HCT116 (cell line): ENCODE results near the gene SGF29. TPM values are rescaled to one million over a fixed set of nuclear protein-coding genes. Genes with fewer than 3 reads are reported as not detected.
A peak's percentile ranks its signal among the peaks of the same experiment; 100 is the strongest.
"Not testable (repeated sequence)": the region's sequence is repeated elsewhere in the genome, so short reads cannot be mapped to it uniquely, and the experiment has no call there.

Source experiments
- ATAC-seq: fragments of 200-7000 bp; cut with Tn5 transposase; 2 replicates; pipeline ENCODE4 v1.9.1; 2020; ENCODE audit warnings: mild to moderate bottlenecking, moderate library complexity
- BruUV-seq: library from RNA; stranded (reverse); fragments of 400-500 nt; replicated peaks from 2 replicates; lab custom pipeline; 2021; lab: Mats Ljungman, UMichigan
- CTCF ChIA-PET: fragments of 300-600 bp; sonication (Branson Sonifier 250); formaldehyde crosslinking; loops from one replicate; lab custom pipeline; 2021; ENCODE audit warnings: antibody characterized with exemption; lab: Charles Lee
- POLR2A ChIA-PET: fragments of 300-600, 350-600 bp; sonication (Branson Sonifier 250); formaldehyde crosslinking; loops from one replicate; lab custom pipeline; 2021; ENCODE audit warnings: antibody characterized with exemption; lab: Charles Lee
- RAD21 ChIA-PET, 2 experiments: fragments of 300-600 bp; sonication (Branson Sonifier 250); formaldehyde crosslinking; loops; one replicate each; lab custom pipeline; 2023; ENCODE audit warnings: low total read pairs in 2 of 2; ENCODE audit not compliant: uncharacterized antibody in 2 of 2, unreplicated experiment in 2 of 2, low non-redundant PET in 1 of 2; lab: Charles Lee
- DNase-seq: peaks from one replicate; pipeline ENCODE4 v3.0.0-alpha.2; 2010; ENCODE audit warnings: low read depth, low spot score
- H2AFZ ChIP-seq: fragments of 200-600 bp; shearing (Covaris generic), sonication (generic); 2 replicates; pipeline ENCODE4 v1.6.1; 2017; ENCODE audit warnings: low read depth, mixed run types, mixed read lengths, antibody characterized with exemption, low read length; ENCODE audit not compliant: poor library complexity, severe bottlenecking
- H3K27ac ChIP-seq: 2 replicates; pipeline ENCODE4 v1.5.1; 2012; ENCODE audit warnings: low read depth, low read length
- H3K27me3 ChIP-seq: fragments of 200-600 bp; sonication (generic); 2 replicates; pipeline ENCODE4 v1.6.1; 2016; ENCODE audit warnings: mixed run types, low read length, mixed read lengths; ENCODE audit not compliant: insufficient read depth
- H3K36me3 ChIP-seq, 2 experiments: fragments of 200-500 bp in 1 of 2; fragments of 200-600 bp in 1 of 2; sonication (Bioruptor generic) in 1 of 2; sonication (generic) in 1 of 2; 2 replicates each; pipeline versions ENCODE4 v1.5.1 to v1.6.1; 2014 to 2016; ENCODE audit warnings: low read length in 2 of 2, inconsistent platforms in 1 of 2, mixed read lengths in 1 of 2, mixed run types in 1 of 2; ENCODE audit not compliant: insufficient read depth in 2 of 2, control insufficient read depth in 1 of 2
- H3K4me1 ChIP-seq, 2 experiments: fragments of 200-600 bp in 1 of 2; sonication (generic) in 1 of 2; 2 replicates each; pipeline versions ENCODE4 v1.5.1 to v1.6.1; 2012 to 2017; ENCODE audit warnings: low read length in 2 of 2, inconsistent platforms in 1 of 2, mild to moderate bottlenecking in 1 of 2, mixed read lengths in 1 of 2, mixed run types in 1 of 2, moderate library complexity in 1 of 2; ENCODE audit not compliant: insufficient read depth in 2 of 2, control insufficient read depth in 1 of 2
- H3K4me2 ChIP-seq: fragments of 200-600 bp; sonication (generic); 2 replicates; pipeline ENCODE4 v1.6.1; 2017; ENCODE audit warnings: mixed run types, low read length, mixed read lengths
- H3K4me3 ChIP-seq, 2 experiments: fragments of 200-600 bp in 1 of 2; sonication (generic) in 1 of 2; replicated peaks in 1 of 2; 2 replicates each; pipeline ENCODE4 v1.5.1; 2011 to 2016; ENCODE audit warnings: low read length in 2 of 2, control low read depth in 1 of 2, low read depth in 1 of 2, mild to moderate bottlenecking in 1 of 2, mixed read lengths in 1 of 2, mixed run types in 1 of 2
- H3K79me2 ChIP-seq: fragments of 200-600 bp; sonication (generic); 2 replicates; pipeline ENCODE4 v1.6.1; 2017; ENCODE audit warnings: mild to moderate bottlenecking, mixed run types, low read length, moderate library complexity, mixed read lengths; ENCODE audit not compliant: insufficient read depth
- H3K9ac ChIP-seq: fragments of 200-600 bp; sonication (generic); 2 replicates; pipeline ENCODE4 v1.6.1; 2016; ENCODE audit warnings: low read length, mixed read lengths
- H3K9me2 ChIP-seq: fragments of 200-600 bp; sonication (generic), shearing (Covaris generic); 2 replicates; pipeline ENCODE4 v1.6.1; 2017; ENCODE audit warnings: mixed run types, mild to moderate bottlenecking, moderate library complexity; ENCODE audit not compliant: insufficient read depth
- H3K9me3 ChIP-seq, 2 experiments: fragments of 200-500 bp in 1 of 2; fragments of 200-600 bp in 1 of 2; sonication (Bioruptor generic) in 1 of 2; sonication (generic) in 1 of 2; 2 replicates each; pipeline ENCODE4 v1.6.1; 2014 to 2017; ENCODE audit warnings: low read length in 2 of 2, mixed read lengths in 2 of 2, inconsistent platforms in 1 of 2, low read depth in 1 of 2, mild to moderate bottlenecking in 1 of 2, mixed run types in 1 of 2, moderate library complexity in 1 of 2; ENCODE audit not compliant: control insufficient read depth in 1 of 2, insufficient read depth in 1 of 2
- H4K20me1 ChIP-seq: fragments of 200-600 bp; sonication (generic), shearing (Covaris generic); 2 replicates; pipeline ENCODE4 v1.6.1; 2017; ENCODE audit warnings: mixed run types, mild to moderate bottlenecking, moderate library complexity; ENCODE audit not compliant: insufficient read depth
- CTCF ChIP-seq, 3 experiments: fragments of 200-600 bp in 1 of 3; sonication (generic) in 1 of 3; IDR thresholded peaks in 2 of 3; conservative IDR thresholded peaks in 1 of 3; 2 replicates each; pipeline ENCODE4 v1.5.1; 2012 to 2017; ENCODE audit warnings: low read depth in 2 of 3, low read length in 2 of 3, antibody characterized with exemption in 1 of 3, borderline replicate concordance in 1 of 3, control low read depth in 1 of 3, mild to moderate bottlenecking in 1 of 3, mixed read lengths in 1 of 3, mixed run types in 1 of 3, moderate library complexity in 1 of 3; ENCODE audit not compliant: insufficient read depth in 1 of 3
- EGR1 ChIP-seq: IDR thresholded peaks from 2 replicates; pipeline ENCODE4 v1.6.1; 2012; ENCODE audit warnings: low read depth
- SRF ChIP-seq: IDR thresholded peaks from 2 replicates; pipeline ENCODE4 v1.6.1; 2012; ENCODE audit warnings: low read depth
- ZBTB33 ChIP-seq: IDR thresholded peaks from 2 replicates; pipeline ENCODE4 v1.6.1; 2011; ENCODE audit warnings: mild to moderate bottlenecking, low read length, moderate library complexity; ENCODE audit not compliant: insufficient replicate concordance; ENCODE audit errors: extremely low read depth
- intact Hi-C: fragments of 100-400 bp; cut with micrococcal nuclease; formaldehyde crosslinking; loops from 2 replicates; pipeline ENCODE4 v1.10.0; 2022
- total RNA-seq: library from RNA; stranded (reverse); gene quantifications from one replicate; pipeline ENCODE4 v1.2.1, GENCODE V29; 2021; ENCODE audit not compliant: unreplicated experiment

SGF29 gene
- total RNA-seq, 1 experiment from 2014 or later, result 19.7 TPM

GRCh38 chr16:28597692-28598261 lies 44.1 kb downstream of the SGF29 start:
- Histone ChIP-seq H3K27ac (peak overlapping the region; percentile 55; the same call in 1 of the 2 replicates), H3K9me3 (no peaks in the 10 kb centered on the region), H3K4me2 (peak overlapping the region; percentile 46), H3K9ac (no peak overlapping the region), H3K4me3 (no peak overlapping the region), H4K20me1 (no peaks in the 10 kb centered on the region), H3K9me2 (no peaks in the 10 kb centered on the region), H3K36me3 (no peaks in the 10 kb centered on the region), H3K4me1 (peaks cover 21 to 22% of the 10 kb centered on the region in 2 experiments), H2AFZ (no peak overlapping the region), H3K27me3 (no peaks in the 10 kb centered on the region), H3K79me2 (no peaks in the 10 kb centered on the region)
- TF ChIP-seq CTCF (IDR thresholded peaks at IDR 0.05 in 2 of 3, conservative IDR thresholded peaks at IDR 0.05 in 1 of 3; ENCODE audit: borderline replicate concordance in 1 of 3, insufficient read depth in 1 of 3, low read depth in 2 of 3, low read length in 2 of 3), result 0 out of 6 replicates have a peak, but pooled peaks of 2 of the 3 experiments have one; percentile 13 to 19
- TF ChIP-seq SRF, result no peak
- TF ChIP-seq ZBTB33, result no peak
- no peak for TF ChIP-seq EGR1
- peak; percentile 58 for ATAC-seq
- intact Hi-C loops, result no loop called here
- RAD21 ChIA-PET, result no interaction called here
- CTCF ChIA-PET, result interaction anchor here (0.6 to 1.1 kb wide), 2 partner anchors 12 to 276 kb away, joined by 4 to 6 read pairs; partner anchors contain the start of gene SULT1A1
- DNase-seq, result no peak
- BruUV-seq, result no TSS peak
- POLR2A ChIA-PET, result interaction anchor here (1.4 kb wide), 1 partner anchor 12 kb away, joined by 7 read pairs; the partner anchor contains the start of gene SULT1A1

- H3K27ac ChIP-seq, H3K4me3 ChIP-seq, H3K79me2 ChIP-seq, POLR2A ChIA-PET, BruUV-seq, H3K27me3 ChIP-seq, H3K9me2 ChIP-seq, H4K20me1 ChIP-seq, DNase-seq, H2AFZ ChIP-seq, intact Hi-C loops, H3K9ac ChIP-seq, CTCF ChIA-PET, H3K9me3 ChIP-seq, H3K36me3 ChIP-seq, RAD21 ChIA-PET, H3K4me2 ChIP-seq: not testable (repeated sequence)
- peak; percentile 39 for ATAC-seq
- peaks cover 21 to 22% of the 10 kb centered on the region in 2 experiments for H3K4me1 ChIP-seq
Observed at GRCh38 chr16:28599377-28600285, 45.9 kb downstream of the SGF29 start.

- H3K79me2 ChIP-seq, H3K9me3 ChIP-seq, H3K9me2 ChIP-seq, DNase-seq, H3K4me3 ChIP-seq, H2AFZ ChIP-seq, H3K27ac ChIP-seq, H3K4me2 ChIP-seq, H4K20me1 ChIP-seq, H3K36me3 ChIP-seq, BruUV-seq, intact Hi-C loops, RAD21 ChIA-PET, H3K27me3 ChIP-seq, ATAC-seq, H3K9ac ChIP-seq, POLR2A ChIA-PET, CTCF ChIA-PET: not testable (repeated sequence)
- H3K4me1 ChIP-seq, result peaks cover 21 to 22% of the 10 kb centered on the region in 2 experiments
Observed at GRCh38 chr16:28600965-28601364, 47.2 kb downstream of the SGF29 start.
